HL-60 (cell line): ENCODE measurements around the gene UBALD1.

ENCODE experiments used
- DNase-seq, 2 experiments: peaks; one replicate each; pipeline ENCODE4 v3.0.0-alpha.2; 2010 to 2020; ENCODE audit warnings: low read depth in 1 of 2, low spot score in 1 of 2
- H3K27ac ChIP-seq: fragments of 250-450 bp; sonication (Bioruptor Pico); replicated peaks from 2 replicates; pipeline ENCODE4 v1.5.1; 2020; ENCODE audit warnings: mild to moderate bottlenecking, moderate library complexity
- H3K27me3 ChIP-seq: fragments of 250-450 bp; sonication (Bioruptor Pico); 2 replicates; pipeline ENCODE4 v1.5.1; 2021; ENCODE audit warnings: mild to moderate bottlenecking, moderate library complexity; ENCODE audit not compliant: insufficient read depth, poor library complexity, severe bottlenecking
- H3K4me3 ChIP-seq: replicated peaks from 2 replicates; pipeline ENCODE4 v1.5.1; 2011; ENCODE audit warnings: mild to moderate bottlenecking, control low read depth, low read length; ENCODE audit not compliant: insufficient read depth
- CTCF ChIP-seq: IDR thresholded peaks from one replicate; pipeline ENCODE4 v1.5.1; 2011; ENCODE audit warnings: low read length, control low read depth, inconsistent platforms; ENCODE audit not compliant: insufficient read depth
- GABPA ChIP-seq: IDR thresholded peaks from 2 replicates; pipeline ENCODE4 v1.6.1; 2012; ENCODE audit warnings: low read depth
- POLR2AphosphoS5 ChIP-seq: IDR thresholded peaks from 2 replicates; pipeline ENCODE4 v1.6.1; 2012; ENCODE audit warnings: low read depth
- REST ChIP-seq: IDR thresholded peaks from 2 replicates; pipeline ENCODE4 v1.6.1; 2012; ENCODE audit warnings: low read depth; ENCODE audit not compliant: insufficient replicate concordance
- SPI1 ChIP-seq: IDR thresholded peaks from 2 replicates; pipeline ENCODE4 v1.6.1; 2012; ENCODE audit warnings: low read depth, mild to moderate bottlenecking, borderline replicate concordance

Gene UBALD1

GRCh38 chr16:4607841-4608703, 6.6 kb downstream of the UBALD1 start:
- H3K4me3 ChIP-seq = no peak overlapping the region
- no peak for DNase-seq

GRCh38 chr16:4606354-4606753, 8.3 kb downstream of the UBALD1 start:
- H3K4me3 ChIP-seq = no peak overlapping the region
- no peak for TF ChIP-seq REST
- no peaks in the 10 kb centered on the region for H3K27me3 ChIP-seq
- no peak overlapping the region for H3K27ac ChIP-seq
- DNase-seq = no peak

More at GRCh38 chr16:4607841-4608703, 6.6 kb downstream of the UBALD1 start:
- no peak for TF ChIP-seq GABPA
- Histone ChIP-seq H3K27ac (no peak overlapping the region), H3K27me3 (no peaks in the 10 kb centered on the region)

GRCh38 chr16:4604401-4604800, 10.3 kb downstream of the UBALD1 start:
- H3K4me3 ChIP-seq = no peak overlapping the region
- TF ChIP-seq POLR2AphosphoS5 (no peak), REST (no peak), SPI1 (no peak), CTCF (no peak), GABPA (no peak)
- H3K27ac ChIP-seq = no peak overlapping the region
- no peaks in the 10 kb centered on the region for H3K27me3 ChIP-seq
- no peak for DNase-seq

- Histone ChIP-seq H3K4me3 (no peak overlapping the region), H3K27ac (no peak overlapping the region), H3K27me3 (no peaks in the 10 kb centered on the region)
- DNase-seq = no peak
- TF ChIP-seq SPI1 (no peak), GABPA (no peak), POLR2AphosphoS5 (no peak), CTCF (no peak), REST (no peak)
Measured at GRCh38 chr16:4603624-4604170, 11.0 kb downstream of the UBALD1 start.
